CD4-positive, alpha-beta T cell (primary cell): ENCODE results near the gene CBR4. TPM values are rescaled to one million over a fixed set of nuclear protein-coding genes. Genes with fewer than 3 reads are reported as not detected.

Experiments
- ATAC-seq: fragments of 200-7000 bp; cut with Tn5 transposase; one replicate; pipeline ENCODE4 v1.10.0; 2022; ENCODE audit warnings: mild to moderate bottlenecking; ENCODE audit not compliant: poor library complexity
- CTCF ChIA-PET: fragments of 350-600 bp; sonication (Branson Sonifier 250); formaldehyde crosslinking; loops from one replicate; lab custom pipeline; 2021; ENCODE audit warnings: antibody characterized with exemption, inconsistent platforms; lab: Charles Lee
- POLR2A ChIA-PET: fragments of 350-600 bp; sonication (Branson Sonifier 250); formaldehyde crosslinking; loops from one replicate; lab custom pipeline; 2021; ENCODE audit warnings: antibody characterized with exemption, inconsistent platforms; lab: Charles Lee
- DNase-seq, 14 experiments: peaks; one replicate each; pipeline ENCODE4 v3.0.0-alpha.2; 2013 to 2020; ENCODE audit warnings: mixed read lengths in 2 of 14
- H3K27ac ChIP-seq, 2 donors: one replicate each; pipeline versions ENCODE4 v1.5.1 to v1.7.0; 2013; ENCODE audit warnings: low read length in 2 of 2, low read depth in 1 of 2, mild to moderate bottlenecking in 1 of 2
- H3K27me3 ChIP-seq, 2 experiments: 1 replicate in 1 of 2; 2 replicates in 1 of 2; pipeline versions ENCODE4 v1.6.1 to v1.7.0; 2013; ENCODE audit warnings: low read length in 2 of 2, control low read depth in 1 of 2, mild to moderate bottlenecking in 1 of 2, moderate library complexity in 1 of 2; ENCODE audit not compliant: insufficient read depth in 2 of 2, control insufficient read depth in 1 of 2
- H3K36me3 ChIP-seq: one replicate; pipeline ENCODE4 v1.6.1; 2013; ENCODE audit warnings: low read length, control low read depth; ENCODE audit not compliant: insufficient read depth
- H3K4me1 ChIP-seq: one replicate; pipeline ENCODE4 v1.6.1; 2013; ENCODE audit warnings: low read length, control low read depth; ENCODE audit not compliant: insufficient read depth
- H3K4me3 ChIP-seq: one replicate; pipeline ENCODE4 v1.5.1; 2013; ENCODE audit warnings: mild to moderate bottlenecking, low read length, moderate library complexity
- H3K9me3 ChIP-seq, 2 experiments: 1 replicate in 1 of 2; 2 replicates in 1 of 2; pipeline versions ENCODE4 v1.6.1 to v1.7.0; 2013; ENCODE audit warnings: low read length in 2 of 2, mild to moderate bottlenecking in 2 of 2, control low read depth in 1 of 2, moderate library complexity in 1 of 2; ENCODE audit not compliant: control insufficient read depth in 1 of 2, insufficient read depth in 1 of 2
- H3K27ac Mint-ChIP-seq: one replicate; pipeline ENCODE4 v1.8.0; 2020; ENCODE audit warnings: mixed read lengths
- H3K27me3 Mint-ChIP-seq: one replicate; pipeline ENCODE4 v1.8.0; 2021; ENCODE audit warnings: mixed read lengths
- H3K36me3 Mint-ChIP-seq: one replicate; pipeline ENCODE4 v1.8.0; 2021; ENCODE audit warnings: low read depth, mixed read lengths
- H3K4me1 Mint-ChIP-seq: one replicate; pipeline ENCODE4 v1.8.0; 2021; ENCODE audit warnings: low read depth, mixed read lengths
- H3K4me3 Mint-ChIP-seq: one replicate; pipeline ENCODE4 v1.8.0; 2020; ENCODE audit warnings: mild to moderate bottlenecking, mixed read lengths
- H3K9me3 Mint-ChIP-seq: one replicate; pipeline ENCODE4 v1.8.0; 2020; ENCODE audit warnings: mixed read lengths
- intact Hi-C, 2 experiments: fragments of 100-400 bp; cut with DNase I in 1 of 2; cut with micrococcal nuclease in 1 of 2; formaldehyde crosslinking; loops; one replicate each; pipeline versions ENCODE4 v1.15.1 to v1.9.0; 2023 to 2025; cut with DNase I, micrococcal nuclease
- total RNA-seq, 174 experiments: library from RNA in 2 of 174; stranded (reverse) in 2 of 174; gene quantifications; one replicate each; pipeline ENCODE4 v1.2.3 and lab custom pipeline; 2021 to 2026
- TF ChIP-seq, protein P1 (sequence below): fragments of 200-600 bp; IDR thresholded peaks from one replicate; pipeline ENCODE4 v1.8.0; 2022; ENCODE audit warnings: antibody characterized with exemption, mild to moderate bottlenecking

The CBR4 gene
- total RNA-seq, 2 experiments from 2014 or later: 5.1 to 5.4 TPM

DNA sequence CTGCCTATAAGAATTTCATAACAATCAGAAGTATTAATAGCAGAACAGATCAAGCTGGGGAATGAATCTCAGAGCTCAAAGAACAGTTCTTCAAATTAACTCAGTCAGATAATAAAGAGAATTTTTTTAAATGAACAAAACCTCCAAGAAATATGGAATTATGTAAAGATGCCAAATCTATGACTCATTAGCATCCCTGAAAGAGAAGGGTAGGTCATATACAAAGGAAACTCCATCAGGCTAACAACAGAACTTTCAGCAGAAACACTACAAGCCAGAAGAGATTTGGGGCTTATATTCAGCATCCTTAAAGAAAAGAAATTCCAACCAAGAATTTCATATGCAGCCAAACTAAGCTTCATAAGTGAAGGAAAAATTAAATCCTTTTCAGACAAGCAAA, 28.6 kb downstream of the CBR4 start:
- peaks cover 24% of the 10 kb centered on the region for H3K9me3 Mint-ChIP-seq
- Histone ChIP-seq H3K4me1 (no peaks in the 10 kb centered on the region), H3K27ac (no peak overlapping the region), H3K9me3 (peaks cover 22 to 25% of the 10 kb centered on the region in 2 experiments), H3K4me3 (no peak overlapping the region), H3K36me3 (no peaks in the 10 kb centered on the region), H3K27me3 (no peaks in the 10 kb centered on the region)
- ChIA-PET POLR2A (no interaction called here), CTCF (no interaction called here)
- no peak overlapping the region for H3K4me3 Mint-ChIP-seq
- no peak overlapping the region for H3K27ac Mint-ChIP-seq
- peaks cover 68% of the 10 kb centered on the region for H3K36me3 Mint-ChIP-seq
- no peaks in the 10 kb centered on the region for H3K27me3 Mint-ChIP-seq
- intact Hi-C loops: no loop called here
- no peaks in the 10 kb centered on the region for H3K4me1 Mint-ChIP-seq
- ATAC-seq (no peak), DNase-seq (no peak)
- TF ChIP-seq, protein P1, sequence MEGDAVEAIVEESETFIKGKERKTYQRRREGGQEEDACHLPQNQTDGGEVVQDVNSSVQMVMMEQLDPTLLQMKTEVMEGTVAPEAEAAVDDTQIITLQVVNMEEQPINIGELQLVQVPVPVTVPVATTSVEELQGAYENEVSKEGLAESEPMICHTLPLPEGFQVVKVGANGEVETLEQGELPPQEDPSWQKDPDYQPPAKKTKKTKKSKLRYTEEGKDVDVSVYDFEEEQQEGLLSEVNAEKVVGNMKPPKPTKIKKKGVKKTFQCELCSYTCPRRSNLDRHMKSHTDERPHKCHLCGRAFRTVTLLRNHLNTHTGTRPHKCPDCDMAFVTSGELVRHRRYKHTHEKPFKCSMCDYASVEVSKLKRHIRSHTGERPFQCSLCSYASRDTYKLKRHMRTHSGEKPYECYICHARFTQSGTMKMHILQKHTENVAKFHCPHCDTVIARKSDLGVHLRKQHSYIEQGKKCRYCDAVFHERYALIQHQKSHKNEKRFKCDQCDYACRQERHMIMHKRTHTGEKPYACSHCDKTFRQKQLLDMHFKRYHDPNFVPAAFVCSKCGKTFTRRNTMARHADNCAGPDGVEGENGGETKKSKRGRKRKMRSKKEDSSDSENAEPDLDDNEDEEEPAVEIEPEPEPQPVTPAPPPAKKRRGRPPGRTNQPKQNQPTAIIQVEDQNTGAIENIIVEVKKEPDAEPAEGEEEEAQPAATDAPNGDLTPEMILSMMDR: no peak

DNA sequence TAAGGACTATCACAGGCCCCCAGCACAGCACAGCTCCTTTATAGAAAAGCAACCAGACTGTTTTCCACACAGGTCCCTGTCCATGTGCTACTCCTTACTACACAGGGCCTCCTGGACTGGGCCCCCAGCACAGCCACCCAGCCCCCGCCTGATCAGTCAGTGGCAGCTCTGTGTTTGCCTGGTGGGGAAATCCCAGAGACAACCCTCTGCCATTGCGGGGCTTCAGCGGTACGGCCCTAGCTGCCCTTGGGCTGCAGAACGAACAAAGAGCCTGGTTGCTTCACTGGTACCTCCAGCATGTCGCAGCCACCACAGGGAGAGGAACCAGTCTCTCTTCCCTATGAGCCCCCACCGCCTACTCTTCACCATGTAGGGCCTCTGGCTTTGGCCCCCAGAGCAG, 30.7 kb downstream of the CBR4 start:
- Mint-ChIP-seq H3K9me3 (peaks cover 23% of the 10 kb centered on the region), H3K4me1 (no peaks in the 10 kb centered on the region), H3K36me3 (peaks cover 46% of the 10 kb centered on the region), H3K27ac (no peak overlapping the region), H3K27me3 (no peaks in the 10 kb centered on the region), H3K4me3 (no peak overlapping the region)
- peaks cover 9% of the 10 kb centered on the region for H3K36me3 ChIP-seq
- POLR2A ChIA-PET: interaction anchor here (0.6 kb wide), 1 partner anchor 31 kb away, joined by 3 read pairs; the partner anchor contains the start of gene CBR4
- no peaks in the 10 kb centered on the region for H3K4me1 ChIP-seq
- no peaks in the 10 kb centered on the region for H3K27me3 ChIP-seq
- TF ChIP-seq, protein P1: no peak
- ATAC-seq (no peak), DNase-seq (no peak)
- CTCF ChIA-PET: no interaction called here
- no peak overlapping the region for H3K27ac ChIP-seq
- peaks cover 32 to 39% of the 10 kb centered on the region in 2 experiments for H3K9me3 ChIP-seq
- intact Hi-C loops: no loop called here
- H3K4me3 ChIP-seq: no peak overlapping the region

DNA sequence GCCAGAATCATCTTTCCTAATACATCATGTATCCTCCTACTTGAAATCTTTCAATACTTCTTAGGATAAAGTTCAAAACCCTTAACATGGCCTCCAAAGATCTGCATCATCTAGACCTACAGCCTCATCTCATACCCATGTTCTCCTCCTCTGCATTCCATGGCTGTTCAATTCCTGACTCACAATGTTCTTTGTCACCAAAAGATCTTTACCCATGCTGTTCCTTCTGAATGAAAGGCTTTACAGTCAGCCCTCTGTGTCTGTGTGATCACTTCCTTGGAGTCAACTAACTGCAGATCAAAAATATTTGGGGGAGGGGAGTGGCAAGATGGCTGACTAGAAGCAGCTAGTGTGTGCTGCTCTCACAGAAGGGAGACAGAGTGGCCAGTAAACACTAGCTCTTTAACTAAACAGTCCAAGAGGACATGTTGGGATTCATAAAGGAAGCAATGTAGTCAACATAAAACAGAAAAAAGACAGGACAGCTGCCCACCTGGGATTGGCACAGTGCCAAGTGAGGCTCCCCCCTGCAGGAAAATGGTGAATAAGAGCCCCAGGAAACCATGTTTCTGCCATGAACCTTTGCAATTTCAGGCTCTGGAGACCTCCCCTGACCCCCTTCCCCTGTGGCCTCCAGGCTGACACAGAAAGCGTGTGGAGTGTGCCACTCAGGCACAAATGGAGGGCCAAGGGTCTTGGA, 31.9 kb downstream of the CBR4 start:
- no peaks in the 10 kb centered on the region for H3K27me3 Mint-ChIP-seq
- DNase-seq (no peak), ATAC-seq (no peak)
- Histone ChIP-seq H3K4me3 (no peak overlapping the region), H3K27me3 (no peaks in the 10 kb centered on the region), H3K9me3 (peaks cover 36 to 45% of the 10 kb centered on the region in 2 experiments), H3K4me1 (no peaks in the 10 kb centered on the region), H3K36me3 (peaks cover 9% of the 10 kb centered on the region), H3K27ac (no peak overlapping the region)
- H3K9me3 Mint-ChIP-seq: peaks cover 23% of the 10 kb centered on the region
- POLR2A ChIA-PET: no interaction called here
- H3K4me3 Mint-ChIP-seq: no peak overlapping the region
- intact Hi-C loops: no loop called here
- H3K36me3 Mint-ChIP-seq: peaks cover 35% of the 10 kb centered on the region
- CTCF ChIA-PET: no interaction called here
- H3K4me1 Mint-ChIP-seq: no peaks in the 10 kb centered on the region
- no peak overlapping the region for H3K27ac Mint-ChIP-seq
- TF ChIP-seq, protein P1: no peak
